HEK293 (cell line): ENCODE data around the gene SEPTIN12.

ENCODE experiments used
- ATF2 ChIP-seq: fragments of 450-650 bp; formaldehyde crosslinking; IDR thresholded peaks from 2 replicates; pipeline ENCODE4 v1.5.1; 2016; ENCODE audit warnings: missing biosample characterization, missing genetic modification characterization, low read depth
- CTCF ChIP-seq: fragments of 450-650 bp; formaldehyde crosslinking; IDR thresholded peaks from 2 replicates; pipeline ENCODE4 v1.5.1; 2016; ENCODE audit warnings: missing biosample characterization, missing genetic modification characterization
- KLF16 ChIP-seq: fragments of 450-650 bp; formaldehyde crosslinking; IDR thresholded peaks from 2 replicates; pipeline ENCODE4 v1.5.1; 2017; ENCODE audit warnings: missing biosample characterization, missing genetic modification characterization
- KLF9 ChIP-seq: fragments of 450-650 bp; formaldehyde crosslinking; IDR thresholded peaks from 2 replicates; pipeline ENCODE4 v1.5.1; 2016; ENCODE audit warnings: missing biosample characterization, missing genetic modification characterization, low read depth
- PATZ1 ChIP-seq: fragments of 450-650 bp; formaldehyde crosslinking; IDR thresholded peaks from 2 replicates; pipeline ENCODE4 v1.5.1; 2016; ENCODE audit warnings: missing biosample characterization, missing genetic modification characterization
- YY1 ChIP-seq: fragments of 450-650 bp; formaldehyde crosslinking; IDR thresholded peaks from 2 replicates; pipeline ENCODE4 v1.5.1; 2018; ENCODE audit warnings: missing biosample characterization, missing genetic modification characterization
- ZNF10 ChIP-seq: fragments of 450-650 bp; formaldehyde crosslinking; IDR thresholded peaks from 2 replicates; pipeline ENCODE4 v1.5.1; 2017; ENCODE audit warnings: missing biosample characterization, missing genetic modification characterization
- ZNF146 ChIP-seq: fragments of 450-650 bp; formaldehyde crosslinking; IDR thresholded peaks from 2 replicates; pipeline ENCODE4 v1.5.1; 2016; ENCODE audit warnings: missing biosample characterization, missing genetic modification characterization
- ZNF23 ChIP-seq: fragments of 450-650 bp; formaldehyde crosslinking; IDR thresholded peaks from 2 replicates; pipeline ENCODE4 v1.5.1; 2016; ENCODE audit warnings: missing biosample characterization, missing genetic modification characterization, borderline replicate concordance
- ZNF473 ChIP-seq: fragments of 450-650 bp; formaldehyde crosslinking; IDR thresholded peaks from 2 replicates; pipeline ENCODE4 v1.5.1; 2017; ENCODE audit warnings: missing biosample characterization, missing genetic modification characterization
- ZNF48 ChIP-seq: fragments of 450-650 bp; formaldehyde crosslinking; IDR thresholded peaks from 2 replicates; pipeline ENCODE4 v1.5.1; 2016; ENCODE audit warnings: missing biosample characterization, missing genetic modification characterization
- ZNF501 ChIP-seq: fragments of 450-650 bp; formaldehyde crosslinking; IDR thresholded peaks from 2 replicates; pipeline ENCODE4 v1.5.1; 2016; ENCODE audit warnings: missing biosample characterization, missing genetic modification characterization
- ZNF544 ChIP-seq: fragments of 450-650 bp; formaldehyde crosslinking; IDR thresholded peaks from 2 replicates; pipeline ENCODE4 v1.5.0; 2017; ENCODE audit warnings: missing biosample characterization, missing genetic modification characterization
- ZNF792 ChIP-seq: fragments of 450-650 bp; formaldehyde crosslinking; IDR thresholded peaks from 2 replicates; pipeline ENCODE4 v1.5.1; 2016; ENCODE audit warnings: missing biosample characterization, missing genetic modification characterization

GRCh38 chr16:4790871-4791270 is 2.7 kb upstream of the SEPTIN12 start:
- TF ChIP-seq ZNF10 (tag by site-specific recombination) (no peak), CTCF (tag by site-specific recombination) (no peak), YY1 (tag by site-specific recombination) (no peak), KLF9 (tag by site-specific recombination) (no peak), ZNF501 (tag by site-specific recombination) (no peak), KLF16 (tag by site-specific recombination) (no peak), ZNF48 (tag by site-specific recombination) (no peak), ZNF544 (no peak), ZNF23 (tag by site-specific recombination) (no peak), ZNF146 (tag by site-specific recombination) (no peak), ATF2 (no peak), ZNF473 (tag by site-specific recombination) (no peak), PATZ1 (no peak), ZNF792 (tag by site-specific recombination) (no peak)
